GM20000 (cell line): ENCODE results near the gene PHRF1.

Experiments used
- DNase-seq: peaks from one replicate; pipeline ENCODE4 v3.0.0; 2012; ENCODE audit warnings: low spot score
- CTCF ChIP-seq: IDR thresholded peaks from 2 replicates; pipeline ENCODE4 v1.5.1; 2012; ENCODE audit warnings: mild to moderate bottlenecking, control low read depth; ENCODE audit errors: extremely low read depth, missing control alignments

Gene PHRF1

DNA sequence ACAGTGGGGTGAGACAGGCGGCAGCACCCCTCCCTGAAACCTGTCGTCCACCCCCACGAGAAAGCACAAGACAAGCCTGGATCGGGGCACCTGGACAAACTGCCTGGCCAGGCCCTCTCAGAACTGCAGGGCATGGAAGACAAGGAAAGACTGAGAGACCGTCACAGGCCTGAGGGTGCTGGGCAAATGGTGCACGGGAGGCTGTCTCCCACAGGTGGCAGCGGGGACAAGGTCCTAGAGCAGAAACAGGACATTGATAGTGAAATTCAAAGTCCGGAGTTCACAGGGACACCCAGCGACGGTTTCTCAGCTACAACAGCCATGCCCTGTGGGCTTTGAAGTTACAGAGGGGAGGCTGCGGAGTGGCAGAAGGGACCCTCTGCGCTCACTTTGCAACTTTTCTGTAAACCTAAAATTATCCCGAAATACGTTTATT, 81.4 kb downstream of the PHRF1 start:
- TF ChIP-seq CTCF: no peak
- DNase-seq: no peak

DNA sequence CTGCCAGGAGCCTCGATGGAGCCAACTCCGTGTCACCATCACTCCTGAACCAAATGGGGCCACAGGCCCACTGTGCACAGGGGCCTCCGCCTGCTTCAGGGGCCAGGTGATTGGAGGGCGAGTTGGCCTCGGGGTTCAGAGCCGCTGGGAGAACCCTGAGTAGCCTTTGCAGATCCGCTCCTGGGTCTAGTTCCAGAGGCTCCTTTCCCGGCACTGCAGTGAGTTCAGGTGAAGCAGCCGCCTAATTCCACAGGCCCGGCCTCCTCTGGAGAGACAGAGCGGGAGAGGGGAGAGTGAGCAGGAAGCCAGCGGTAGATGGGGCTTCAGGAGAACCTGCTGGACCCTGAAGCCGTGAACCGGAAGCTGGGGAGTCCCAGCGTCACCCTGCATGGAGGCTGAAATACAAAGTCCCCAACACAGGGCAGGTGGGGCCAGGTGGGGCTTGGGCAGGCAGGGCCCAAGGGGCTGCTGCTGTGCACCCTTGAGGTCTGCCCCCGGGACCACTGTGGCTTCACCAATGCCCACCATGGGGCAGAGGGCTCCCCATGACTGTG, 83.3 kb downstream of the PHRF1 start:
- TF ChIP-seq CTCF: no peak
- peak; percentile 50 for DNase-seq

DNA sequence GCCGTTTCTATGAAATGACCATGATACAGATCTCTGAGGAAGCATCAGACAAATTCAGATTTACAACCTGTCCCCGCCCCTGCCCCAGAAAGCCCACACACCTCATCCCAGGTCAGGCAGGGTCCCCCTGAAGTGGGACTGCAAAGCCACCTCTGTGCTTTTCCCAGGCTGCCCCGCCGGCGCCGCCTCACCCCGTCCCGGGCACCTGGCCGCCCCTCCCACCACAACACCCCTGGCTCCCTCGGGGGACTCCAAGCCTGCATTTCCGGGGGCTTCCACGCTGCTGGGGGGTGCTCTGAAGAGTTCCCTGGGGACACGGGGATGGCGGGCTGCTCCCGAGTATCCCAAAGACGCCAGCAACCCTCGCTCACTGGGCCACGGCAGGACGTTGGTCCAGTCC, 84.0 kb downstream of the PHRF1 start:
- no peak for DNase-seq
- TF ChIP-seq CTCF: no peak

DNA sequence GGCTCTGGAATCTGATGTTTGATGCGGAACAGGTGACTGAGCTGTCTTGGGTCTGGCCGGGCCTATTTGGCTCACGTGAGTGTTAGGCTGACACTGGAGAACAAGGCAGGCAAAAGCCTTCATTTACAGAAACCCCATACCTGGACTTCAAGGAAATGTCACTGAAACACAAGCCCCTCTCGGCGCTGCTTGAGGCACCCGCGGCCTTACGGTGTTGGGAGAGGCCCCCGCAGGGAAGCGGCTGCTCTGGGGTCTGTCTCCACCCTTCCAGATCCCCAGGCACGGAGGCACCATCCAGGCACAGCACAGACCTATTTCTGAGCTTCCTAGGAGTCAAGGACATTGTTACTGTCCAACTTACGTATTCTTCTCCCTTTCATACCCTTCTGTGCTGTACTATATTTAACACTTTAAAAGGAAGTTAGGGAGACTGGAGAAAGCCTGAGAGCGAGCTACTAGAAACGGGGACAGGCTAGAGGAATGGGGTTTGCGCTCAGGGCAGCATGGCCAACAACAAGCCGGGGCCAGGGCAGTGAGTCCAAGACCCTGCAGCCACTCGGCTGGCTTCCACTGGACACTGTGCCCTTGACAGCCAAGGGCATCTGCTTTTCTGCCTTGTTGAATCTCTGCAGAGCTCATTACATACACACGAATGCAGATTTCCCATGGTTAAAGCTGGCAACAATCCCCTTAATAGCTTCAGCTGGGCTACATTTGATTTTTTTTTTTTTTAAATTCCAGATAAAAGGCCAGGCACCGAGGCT, 84.6 kb downstream of the PHRF1 start:
- no peak for DNase-seq
- no peak for TF ChIP-seq CTCF
